OCI-LY3 (cell line): ENCODE results near the gene PITRM1.

ENCODE experiments used
- H2AFZ ChIP-seq: fragments of 200-600, 300-600 bp; shearing (Covaris generic); 2 replicates; pipeline ENCODE4 v1.6.0; 2014; ENCODE audit warnings: antibody characterized with exemption, low read depth, low read length
- H3K27ac ChIP-seq: fragments of 200-600, 300-600 bp; sonication (generic); 2 replicates; pipeline ENCODE4 v1.5.1; 2014; ENCODE audit warnings: mild to moderate bottlenecking, low read length, moderate library complexity, mixed read lengths
- H3K27me3 ChIP-seq: fragments of 200-600, 300-600 bp; sonication (generic); 2 replicates; pipeline ENCODE4 v1.6.1; 2014; ENCODE audit warnings: low read depth, low read length, mixed read lengths
- H3K36me3 ChIP-seq: fragments of 200-600, 300-600 bp; sonication (generic); replicated peaks from 2 replicates; pipeline ENCODE3; 2014; ENCODE audit warnings: low read depth, low read length, mixed read lengths
- H3K4me1 ChIP-seq: fragments of 300-600, 200-600 bp; sonication (generic); 2 replicates; pipeline ENCODE4 v1.6.1; 2014; ENCODE audit warnings: low read length, mixed read lengths
- H3K4me2 ChIP-seq: fragments of 200-600, 300-600 bp; sonication (generic); 2 replicates; pipeline ENCODE4 v1.6.1; 2014; ENCODE audit warnings: low read length, mixed read lengths
- H3K4me3 ChIP-seq: fragments of 300-600, 200-600 bp; sonication (generic); 2 replicates; pipeline ENCODE4 v1.5.1; 2014; ENCODE audit warnings: antibody characterized with exemption, mild to moderate bottlenecking, low read length, moderate library complexity
- H3K79me2 ChIP-seq: fragments of 300-600, 200-600 bp; shearing (Covaris generic); 2 replicates; pipeline ENCODE4 v1.6.1; 2014; ENCODE audit warnings: mild to moderate bottlenecking, low read length, mixed read lengths
- H3K9ac ChIP-seq: fragments of 300-600, 200-600 bp; shearing (Covaris generic); 2 replicates; pipeline ENCODE4 v1.6.0; 2014; ENCODE audit warnings: mild to moderate bottlenecking, low read length, moderate library complexity
- H3K9me3 ChIP-seq: fragments of 200-600, 300-600 bp; shearing (Covaris generic); 2 replicates; pipeline ENCODE4 v1.6.1; 2014; ENCODE audit warnings: low read length, mixed read lengths; ENCODE audit not compliant: insufficient read depth
- H4K20me1 ChIP-seq: fragments of 200-600, 300-600 bp; sonication (generic); 2 replicates; pipeline ENCODE4 v1.6.1; 2016; ENCODE audit warnings: low read length, mixed read lengths; ENCODE audit not compliant: insufficient read depth
- EZH2phosphoT487 ChIP-seq: fragments of 200-600 bp; shearing (Covaris generic); IDR thresholded peaks from 2 replicates; pipeline ENCODE4 v1.6.1; 2018; ENCODE audit warnings: antibody characterized with exemption, mixed run types, low read depth
- TF ChIP-seq, protein P1 (sequence below): fragments of 200-600, 300-600 bp; sonication (generic); IDR thresholded peaks from 2 replicates; pipeline ENCODE4 v1.5.1; 2014; ENCODE audit warnings: antibody characterized with exemption, low read length, low read depth

PITRM1 gene

DNA sequence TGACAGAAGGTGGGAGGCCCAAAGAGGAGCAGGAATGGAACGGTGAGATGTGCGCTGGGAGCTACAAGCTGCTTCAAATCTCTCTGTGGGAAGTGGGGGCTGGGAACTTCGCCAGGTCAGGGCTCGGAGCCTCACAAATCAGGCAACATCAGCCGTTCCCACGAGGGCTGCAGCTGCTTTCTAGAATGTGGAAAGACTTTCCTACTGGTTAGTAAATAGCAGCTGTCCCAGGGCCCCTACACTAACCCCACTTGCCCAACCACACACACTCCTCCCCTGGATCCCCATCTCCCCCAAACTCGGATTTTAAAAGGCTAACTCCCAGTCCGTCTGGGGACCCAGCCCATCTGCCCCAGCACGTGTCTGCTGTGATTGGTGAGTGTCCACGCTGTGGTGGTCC is 40.6 kb upstream of the PITRM1 start:
- Histone ChIP-seq H2AFZ (no peak overlapping the region), H3K4me1 (peaks cover 17% of the 10 kb centered on the region), H3K27me3 (no peaks in the 10 kb centered on the region), H4K20me1 (no peaks in the 10 kb centered on the region), H3K79me2 (no peaks in the 10 kb centered on the region), H3K4me2 (no peak overlapping the region), H3K9me3 (no peaks in the 10 kb centered on the region), H3K36me3 (no peaks in the 10 kb centered on the region), H3K9ac (no peak overlapping the region), H3K27ac (no peak overlapping the region), H3K4me3 (no peak overlapping the region)
- TF ChIP-seq, protein P1, sequence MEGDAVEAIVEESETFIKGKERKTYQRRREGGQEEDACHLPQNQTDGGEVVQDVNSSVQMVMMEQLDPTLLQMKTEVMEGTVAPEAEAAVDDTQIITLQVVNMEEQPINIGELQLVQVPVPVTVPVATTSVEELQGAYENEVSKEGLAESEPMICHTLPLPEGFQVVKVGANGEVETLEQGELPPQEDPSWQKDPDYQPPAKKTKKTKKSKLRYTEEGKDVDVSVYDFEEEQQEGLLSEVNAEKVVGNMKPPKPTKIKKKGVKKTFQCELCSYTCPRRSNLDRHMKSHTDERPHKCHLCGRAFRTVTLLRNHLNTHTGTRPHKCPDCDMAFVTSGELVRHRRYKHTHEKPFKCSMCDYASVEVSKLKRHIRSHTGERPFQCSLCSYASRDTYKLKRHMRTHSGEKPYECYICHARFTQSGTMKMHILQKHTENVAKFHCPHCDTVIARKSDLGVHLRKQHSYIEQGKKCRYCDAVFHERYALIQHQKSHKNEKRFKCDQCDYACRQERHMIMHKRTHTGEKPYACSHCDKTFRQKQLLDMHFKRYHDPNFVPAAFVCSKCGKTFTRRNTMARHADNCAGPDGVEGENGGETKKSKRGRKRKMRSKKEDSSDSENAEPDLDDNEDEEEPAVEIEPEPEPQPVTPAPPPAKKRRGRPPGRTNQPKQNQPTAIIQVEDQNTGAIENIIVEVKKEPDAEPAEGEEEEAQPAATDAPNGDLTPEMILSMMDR = no peak
- no peak for TF ChIP-seq EZH2phosphoT487

DNA sequence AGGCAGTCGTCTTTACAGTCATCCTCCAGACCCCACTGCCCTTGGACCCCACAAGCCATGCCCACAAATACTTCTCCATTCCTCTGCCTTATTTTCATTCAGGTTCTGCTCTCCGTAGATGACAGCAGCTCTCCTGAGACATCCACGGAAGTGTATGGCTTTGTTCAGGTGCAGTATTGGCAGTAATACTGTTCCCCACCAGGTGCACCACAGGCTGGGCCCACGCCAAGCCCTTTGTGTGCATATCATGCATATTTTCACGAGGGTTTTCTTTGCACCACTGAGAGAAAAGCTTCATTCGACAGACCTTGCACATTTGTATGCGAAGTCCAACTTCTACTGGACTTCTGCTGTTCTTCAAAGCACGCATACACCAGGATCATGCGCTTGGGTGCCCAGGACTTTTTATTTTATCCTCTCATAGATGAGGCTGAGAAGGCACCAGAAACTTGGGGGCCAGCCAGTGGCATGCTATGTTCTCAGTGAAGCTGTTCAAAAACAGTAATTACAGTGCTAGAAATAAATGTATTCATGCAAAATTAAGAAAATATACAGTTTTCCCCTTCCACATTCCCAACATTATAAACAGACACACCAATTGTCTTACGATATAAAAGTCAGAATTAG is 37.8 kb upstream of the PITRM1 start:
- Histone ChIP-seq H3K36me3 (no peaks in the 10 kb centered on the region), H2AFZ (no peak overlapping the region), H3K4me1 (peaks cover 17% of the 10 kb centered on the region), H3K9me3 (no peaks in the 10 kb centered on the region), H3K4me2 (no peak overlapping the region), H3K4me3 (no peak overlapping the region), H4K20me1 (no peaks in the 10 kb centered on the region), H3K27me3 (0 out of 2 replicates have a peak, but pooled peaks cover 4% of the 10 kb centered on the region), H3K79me2 (no peaks in the 10 kb centered on the region), H3K27ac (no peak overlapping the region), H3K9ac (no peak overlapping the region)
- no peak for TF ChIP-seq EZH2phosphoT487
- TF ChIP-seq, protein P1 = no peak

DNA sequence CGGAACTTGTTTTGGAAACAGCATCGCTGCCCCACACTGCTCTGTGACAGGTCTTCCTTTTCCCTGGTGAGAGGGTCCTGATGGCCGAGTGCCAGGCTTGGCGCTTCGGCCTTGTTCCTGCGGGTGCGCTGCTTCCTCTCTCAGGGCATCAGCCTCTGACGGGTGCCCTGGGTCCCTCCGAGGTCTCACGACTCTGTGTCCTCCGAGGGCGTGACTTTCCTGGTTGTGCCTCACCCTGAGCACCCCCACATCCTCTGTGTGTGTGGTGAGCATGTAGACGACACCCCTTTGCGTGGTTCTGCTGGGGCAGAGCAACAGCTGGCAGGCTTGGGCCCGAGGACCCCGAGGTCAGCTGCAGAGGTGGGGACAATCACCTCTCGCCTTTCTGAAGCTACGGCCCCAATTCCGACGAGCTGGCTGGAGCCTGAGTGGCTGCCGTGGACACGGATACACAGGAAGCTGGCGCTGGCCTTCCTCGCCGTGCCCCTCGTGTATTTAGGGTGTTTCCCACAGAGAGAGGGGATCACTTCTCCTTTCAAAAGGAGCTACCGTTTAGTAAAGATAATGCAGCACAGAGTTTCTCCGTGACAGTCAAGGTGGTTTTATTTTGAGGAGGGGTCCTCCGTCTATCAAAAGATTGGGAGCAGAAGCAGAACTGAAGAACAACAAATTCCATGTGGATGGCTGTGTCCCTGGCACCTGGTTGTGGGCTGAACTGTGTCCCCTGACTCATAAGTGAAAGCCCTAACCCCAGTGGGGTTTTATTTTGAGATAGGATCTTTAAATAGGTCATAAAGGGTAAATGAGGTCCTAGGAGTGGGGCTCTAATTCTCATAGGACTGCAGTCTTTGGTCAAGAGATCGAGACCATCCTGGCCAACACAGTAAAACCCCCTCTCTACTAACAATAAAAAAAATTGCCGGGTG is 36.2 kb upstream of the PITRM1 start:
- Histone ChIP-seq H3K9ac (peak overlapping the region; percentile 49; the same call in 1 of the 2 replicates), H3K9me3 (no peaks in the 10 kb centered on the region), H3K4me1 (peaks cover 17% of the 10 kb centered on the region), H3K36me3 (no peaks in the 10 kb centered on the region), H4K20me1 (no peaks in the 10 kb centered on the region), H3K4me3 (peak overlapping the region; percentile 69), H3K27ac (no peak overlapping the region), H2AFZ (peak overlapping the region; percentile 82), H3K27me3 (peaks cover 7% of the 10 kb centered on the region; the same call in 1 of the 2 replicates), H3K79me2 (no peaks in the 10 kb centered on the region), H3K4me2 (peak overlapping the region; percentile 92)
- TF ChIP-seq, protein P1 = no peak
- TF ChIP-seq EZH2phosphoT487 = no peak

DNA sequence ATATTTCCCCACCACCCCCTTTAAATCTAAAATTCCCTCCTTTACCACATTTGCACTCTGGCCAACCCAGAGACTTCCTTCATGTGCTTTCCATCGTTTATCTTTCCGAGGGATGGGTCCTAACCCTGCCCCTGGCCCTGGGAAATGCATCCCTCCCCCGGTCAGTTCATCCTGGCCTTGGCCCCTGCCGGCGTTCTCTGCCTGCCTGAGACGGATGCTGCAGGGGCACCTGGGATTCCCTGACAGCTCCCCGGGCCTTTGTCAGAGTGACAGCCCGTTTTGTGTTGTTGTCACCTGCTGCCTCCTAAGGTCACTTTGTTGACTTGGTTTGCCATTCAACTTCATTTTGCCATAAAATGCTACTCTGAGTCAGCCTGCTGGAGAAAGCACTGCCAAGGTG is 34.8 kb upstream of the PITRM1 start:
- Histone ChIP-seq H3K36me3 (no peaks in the 10 kb centered on the region), H4K20me1 (no peaks in the 10 kb centered on the region), H3K4me2 (no peak overlapping the region), H3K4me3 (no peak overlapping the region), H3K27me3 (peaks cover 12% of the 10 kb centered on the region; the same call in 1 of the 2 replicates), H3K27ac (no peak overlapping the region), H3K9me3 (no peaks in the 10 kb centered on the region), H3K4me1 (peaks cover 24% of the 10 kb centered on the region), H3K79me2 (no peaks in the 10 kb centered on the region), H3K9ac (no peak overlapping the region), H2AFZ (no peak overlapping the region)
- TF ChIP-seq EZH2phosphoT487 = no peak
- TF ChIP-seq, protein P1 = no peak
